ENCODE measurements around the gene TNFAIP8.

TNFAIP8 gene

GRCh38 chr5:119343766-119344165 is 12.1 kb upstream of the TNFAIP8 start:
- H3K27me3 ChIP-seq (ENCODE audit: control insufficient read depth, low read length) = no peaks in the 10 kb centered on the region
- no peaks in the 10 kb centered on the region for H3K9me2 ChIP-seq (replicated peaks; ENCODE audit: control insufficient read depth, low read length)
- H3F3A ChIP-seq (ENCODE audit: control insufficient read depth, insufficient read depth) = peaks cover 11% of the 10 kb centered on the region
- H3K4me2 ChIP-seq (ENCODE audit: low read length) = peak overlapping the region; percentile 35
- H3K79me2 ChIP-seq (ENCODE audit: control insufficient read depth, low read length) = peaks cover 68% of the 10 kb centered on the region
- peaks cover 5% of the 10 kb centered on the region; the same call in 1 of the 2 replicates for H3K36me3 ChIP-seq (ENCODE audit: control insufficient read depth, low read length)
- no peak for TF ChIP-seq EZH2phosphoT487 (IDR thresholded peaks at IDR 0.05; ENCODE audit: borderline replicate concordance, low read length)
- TF ChIP-seq, protein P1, sequence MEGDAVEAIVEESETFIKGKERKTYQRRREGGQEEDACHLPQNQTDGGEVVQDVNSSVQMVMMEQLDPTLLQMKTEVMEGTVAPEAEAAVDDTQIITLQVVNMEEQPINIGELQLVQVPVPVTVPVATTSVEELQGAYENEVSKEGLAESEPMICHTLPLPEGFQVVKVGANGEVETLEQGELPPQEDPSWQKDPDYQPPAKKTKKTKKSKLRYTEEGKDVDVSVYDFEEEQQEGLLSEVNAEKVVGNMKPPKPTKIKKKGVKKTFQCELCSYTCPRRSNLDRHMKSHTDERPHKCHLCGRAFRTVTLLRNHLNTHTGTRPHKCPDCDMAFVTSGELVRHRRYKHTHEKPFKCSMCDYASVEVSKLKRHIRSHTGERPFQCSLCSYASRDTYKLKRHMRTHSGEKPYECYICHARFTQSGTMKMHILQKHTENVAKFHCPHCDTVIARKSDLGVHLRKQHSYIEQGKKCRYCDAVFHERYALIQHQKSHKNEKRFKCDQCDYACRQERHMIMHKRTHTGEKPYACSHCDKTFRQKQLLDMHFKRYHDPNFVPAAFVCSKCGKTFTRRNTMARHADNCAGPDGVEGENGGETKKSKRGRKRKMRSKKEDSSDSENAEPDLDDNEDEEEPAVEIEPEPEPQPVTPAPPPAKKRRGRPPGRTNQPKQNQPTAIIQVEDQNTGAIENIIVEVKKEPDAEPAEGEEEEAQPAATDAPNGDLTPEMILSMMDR (IDR thresholded peaks at IDR 0.05; ENCODE audit: low read depth, low read length, poor library complexity, severe bottlenecking) = no peak
- H3K27ac ChIP-seq (ENCODE audit: low read depth, low read length) = no peak overlapping the region
- H3K9me3 ChIP-seq (ENCODE audit: control insufficient read depth, insufficient read depth, low read length) = no peaks in the 10 kb centered on the region
- H4K20me1 ChIP-seq (ENCODE audit: control insufficient read depth, insufficient read depth, low read depth, low read length) = no peaks in the 10 kb centered on the region
- H3K4me3 ChIP-seq (ENCODE audit: low read length) = 0 out of 2 replicates have a peak overlapping the region, but pooled peaks have one; percentile 5
- peaks cover 100% of the 10 kb centered on the region for H3K4me1 ChIP-seq (ENCODE audit: control insufficient read depth, low read length)

GRCh38 chr5:119344231-119344630 is 11.6 kb upstream of the TNFAIP8 start:
- Histone ChIP-seq H3K4me1 (ENCODE audit: control insufficient read depth, low read length) (peaks cover 100% of the 10 kb centered on the region), H3K79me2 (ENCODE audit: control insufficient read depth, low read length) (peaks cover 68% of the 10 kb centered on the region), H3K36me3 (ENCODE audit: control insufficient read depth, low read length) (peaks cover 5% of the 10 kb centered on the region; the same call in 1 of the 2 replicates), H3K9me3 (ENCODE audit: control insufficient read depth, insufficient read depth, low read length) (no peaks in the 10 kb centered on the region), H4K20me1 (ENCODE audit: control insufficient read depth, insufficient read depth, low read depth, low read length) (no peaks in the 10 kb centered on the region), H3K27me3 (ENCODE audit: control insufficient read depth, low read length) (no peaks in the 10 kb centered on the region), H3F3A (ENCODE audit: control insufficient read depth, insufficient read depth) (peaks cover 11% of the 10 kb centered on the region), H3K27ac (ENCODE audit: low read depth, low read length) (no peak overlapping the region), H3K4me2 (ENCODE audit: low read length) (peak overlapping the region; percentile 35), H3K4me3 (ENCODE audit: low read length) (0 out of 2 replicates have a peak overlapping the region, but pooled peaks have one; percentile 5), H3K9me2 (replicated peaks; ENCODE audit: control insufficient read depth, low read length) (no peaks in the 10 kb centered on the region)
- no peak for TF ChIP-seq EZH2phosphoT487 (IDR thresholded peaks at IDR 0.05; ENCODE audit: borderline replicate concordance, low read length)
- TF ChIP-seq, protein P1 (IDR thresholded peaks at IDR 0.05; ENCODE audit: low read depth, low read length, poor library complexity, severe bottlenecking) = no peak

- Histone ChIP-seq H3K9me2 (replicated peaks; ENCODE audit: control insufficient read depth, low read length) (no peaks in the 10 kb centered on the region), H3K27ac (ENCODE audit: low read depth, low read length) (peak overlapping the region; percentile 74), H3K79me2 (ENCODE audit: control insufficient read depth, low read length) (peaks cover 69% of the 10 kb centered on the region), H3K4me2 (ENCODE audit: low read length) (peak overlapping the region; percentile 98), H3K36me3 (ENCODE audit: control insufficient read depth, low read length) (peaks cover 5% of the 10 kb centered on the region; the same call in 1 of the 2 replicates), H3K4me3 (ENCODE audit: low read length) (peak overlapping the region; percentile 67), H3K9me3 (ENCODE audit: control insufficient read depth, insufficient read depth, low read length) (no peaks in the 10 kb centered on the region), H4K20me1 (ENCODE audit: control insufficient read depth, insufficient read depth, low read depth, low read length) (no peaks in the 10 kb centered on the region), H3K27me3 (ENCODE audit: control insufficient read depth, low read length) (no peaks in the 10 kb centered on the region), H3F3A (ENCODE audit: control insufficient read depth, insufficient read depth) (peaks cover 15% of the 10 kb centered on the region), H3K4me1 (ENCODE audit: control insufficient read depth, low read length) (peaks cover 99% of the 10 kb centered on the region)
- TF ChIP-seq, protein P1 (IDR thresholded peaks at IDR 0.05; ENCODE audit: low read depth, low read length, poor library complexity, severe bottlenecking) = no peak
Observed at GRCh38 chr5:119345861-119346260, 10.0 kb upstream of the TNFAIP8 start.

All from DOHH2 (cell line).